Dendritic cell treated with granulocyte-macrophage colony-stimulating factor and Interleukin-4, amounts not matched to agents 40 ng/mL and 50 ng/mL, for 4 days (primary cell): ENCODE measurements around the gene C5orf24.

Experiments
- H3K27ac Mint-ChIP-seq: one replicate; pipeline ENCODE4 v1.8.0; 2022; ENCODE audit warnings: mild to moderate bottlenecking, mixed read lengths
- H3K27me3 Mint-ChIP-seq: one replicate; pipeline ENCODE4 v1.8.0; 2022; ENCODE audit warnings: mild to moderate bottlenecking, mixed read lengths
- H3K36me3 Mint-ChIP-seq: one replicate; pipeline ENCODE4 v1.8.0; 2022; ENCODE audit warnings: low read depth, mixed read lengths
- H3K4me1 Mint-ChIP-seq: one replicate; pipeline ENCODE4 v1.8.0; 2022; ENCODE audit warnings: low read depth, mixed read lengths
- H3K4me3 Mint-ChIP-seq: one replicate; pipeline ENCODE4 v1.8.0; 2022; ENCODE audit warnings: mild to moderate bottlenecking, moderate library complexity, mixed read lengths
- H3K9me3 Mint-ChIP-seq: one replicate; pipeline ENCODE4 v1.8.0; 2022; ENCODE audit warnings: mixed read lengths
- intact Hi-C: fragments of 100-400 bp; cut with micrococcal nuclease; formaldehyde crosslinking; loops from one replicate; pipeline ENCODE4 v1.15.0; 2022

The C5orf24 gene

GRCh38 chr5:134905246-134905996 lies 59.7 kb downstream of the C5orf24 start:
- Mint-ChIP-seq H3K4me1 (peaks cover 14% of the 10 kb centered on the region), H3K4me3 (peak overlapping the region; percentile 86), H3K27me3 (no peaks in the 10 kb centered on the region), H3K27ac (peak overlapping the region; percentile 93), H3K9me3 (no peaks in the 10 kb centered on the region), H3K36me3 (peaks cover 23% of the 10 kb centered on the region)
- intact Hi-C loops, result loop anchor here (2.0 kb wide), 3 partner anchors 31 to 167 kb away; partner anchors contain the start of genes C5orf24, CAMLG and TXNDC15

GRCh38 chr5:134906811-134907210 lies 61.0 kb downstream of the C5orf24 start:
- intact Hi-C loops, result no loop called here
- H3K4me3 Mint-ChIP-seq, result no peak overlapping the region
- H3K27me3 Mint-ChIP-seq, result no peaks in the 10 kb centered on the region
- peaks cover 10% of the 10 kb centered on the region for H3K4me1 Mint-ChIP-seq
- peak overlapping the region; percentile 93 for H3K27ac Mint-ChIP-seq
- H3K9me3 Mint-ChIP-seq, result no peaks in the 10 kb centered on the region
- H3K36me3 Mint-ChIP-seq, result peaks cover 23% of the 10 kb centered on the region
